Stimulated activated CD8-positive, alpha-beta memory T cell treated with anti-CD3 and anti-CD28 coated beads, Interleukin-12 subunit alpha, Interleukin-12 subunit beta, amount 100 ng/mL, for 4 hours (primary cell): Measurements from ENCODE around the gene KIAA0825.

Experiments used
- DNase-seq: peaks from one replicate; pipeline ENCODE4 v3.0.0-alpha.2; 2020; ENCODE audit warnings: low read depth

Gene KIAA0825

GRCh38 chr5:94431696-94432095, 186.7 kb downstream of the KIAA0825 start:
- DNase-seq = no peak

GRCh38 chr5:94429566-94429965, 188.8 kb downstream of the KIAA0825 start:
- DNase-seq = no peak

GRCh38 chr5:94425396-94425795, 193.0 kb downstream of the KIAA0825 start:
- no peak for DNase-seq

- DNase-seq = no peak
These were observed 195.0 kb downstream of the KIAA0825 start for GRCh38 chr5:94423411-94423810.

- no peak for DNase-seq
These were observed 195.6 kb downstream of the KIAA0825 start for GRCh38 chr5:94422812-94423211.

- no peak for DNase-seq
These were observed 197.5 kb downstream of the KIAA0825 start for GRCh38 chr5:94420885-94421284.

- no peak for DNase-seq
These were observed 202.6 kb downstream of the KIAA0825 start for GRCh38 chr5:94415798-94416197.

- no peak for DNase-seq
These were observed 209.0 kb downstream of the KIAA0825 start for GRCh38 chr5:94409440-94409839.

- DNase-seq = no peak
These were observed 211.4 kb downstream of the KIAA0825 start for GRCh38 chr5:94407023-94407422.

GRCh38 chr5:94403483-94403882, 214.9 kb downstream of the KIAA0825 start:
- DNase-seq = no peak

- no peak for DNase-seq
These were observed 216.3 kb downstream of the KIAA0825 start for GRCh38 chr5:94402096-94402495.

GRCh38 chr5:94397508-94397907, 220.9 kb downstream of the KIAA0825 start:
- DNase-seq = no peak

GRCh38 chr5:94396687-94397086, 221.7 kb downstream of the KIAA0825 start:
- DNase-seq = no peak

GRCh38 chr5:94395468-94395867, 222.9 kb downstream of the KIAA0825 start:
- DNase-seq = no peak

GRCh38 chr5:94391996-94392395, 226.4 kb downstream of the KIAA0825 start:
- no peak for DNase-seq

GRCh38 chr5:94389515-94389899, 228.9 kb downstream of the KIAA0825 start:
- DNase-seq = no peak

- DNase-seq = no peak
These were observed 229.5 kb downstream of the KIAA0825 start for GRCh38 chr5:94388773-94389514.

GRCh38 chr5:94385767-94386166, 232.6 kb downstream of the KIAA0825 start:
- no peak for DNase-seq

- no peak for DNase-seq
These were observed 240.3 kb downstream of the KIAA0825 start for GRCh38 chr5:94378062-94378461.

- DNase-seq = no peak
These were observed 241.6 kb downstream of the KIAA0825 start for GRCh38 chr5:94376672-94377345.

GRCh38 chr5:94375801-94376200, 242.6 kb downstream of the KIAA0825 start:
- DNase-seq = no peak

- no peak for DNase-seq
These were observed 244.1 kb downstream of the KIAA0825 start for GRCh38 chr5:94374336-94374735.

GRCh38 chr5:94367900-94368299, 250.5 kb downstream of the KIAA0825 start:
- no peak for DNase-seq

- no peak for DNase-seq
These were observed 251.6 kb downstream of the KIAA0825 start for GRCh38 chr5:94366811-94367210.
